GM18861 (cell line): ENCODE results near the gene PLXNB3.

ENCODE experiments used
- ATAC-seq: cut with Tn5 transposase; IDR thresholded peaks from one replicate; pipeline ENCODE4 v1.9.1; 2021; ENCODE audit not compliant: unreplicated experiment

PLXNB3 gene

GRCh38 chrX:153772316-153773217 is 8.5 kb downstream of the PLXNB3 start:
- no peak for ATAC-seq

DNA sequence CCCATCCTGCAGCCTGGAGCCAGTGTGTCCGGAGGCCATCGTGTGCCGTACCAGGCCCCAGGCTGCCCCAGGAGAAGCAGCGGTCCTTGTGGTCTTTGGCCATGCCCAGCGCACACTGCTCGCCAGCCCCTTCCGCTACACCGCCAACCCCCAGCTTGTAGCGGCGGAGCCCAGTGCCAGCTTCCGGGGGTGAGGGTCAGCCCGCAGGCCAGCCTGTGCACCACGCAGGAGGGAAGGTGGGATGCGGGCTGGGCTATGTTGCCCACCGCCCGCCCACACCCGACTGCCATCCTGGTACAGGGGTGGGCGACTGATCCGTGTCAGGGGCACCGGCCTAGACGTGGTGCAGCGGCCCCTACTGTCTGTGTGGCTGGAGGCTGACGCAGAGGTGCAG is 9.2 kb downstream of the PLXNB3 start:
- ATAC-seq, result no peak

DNA sequence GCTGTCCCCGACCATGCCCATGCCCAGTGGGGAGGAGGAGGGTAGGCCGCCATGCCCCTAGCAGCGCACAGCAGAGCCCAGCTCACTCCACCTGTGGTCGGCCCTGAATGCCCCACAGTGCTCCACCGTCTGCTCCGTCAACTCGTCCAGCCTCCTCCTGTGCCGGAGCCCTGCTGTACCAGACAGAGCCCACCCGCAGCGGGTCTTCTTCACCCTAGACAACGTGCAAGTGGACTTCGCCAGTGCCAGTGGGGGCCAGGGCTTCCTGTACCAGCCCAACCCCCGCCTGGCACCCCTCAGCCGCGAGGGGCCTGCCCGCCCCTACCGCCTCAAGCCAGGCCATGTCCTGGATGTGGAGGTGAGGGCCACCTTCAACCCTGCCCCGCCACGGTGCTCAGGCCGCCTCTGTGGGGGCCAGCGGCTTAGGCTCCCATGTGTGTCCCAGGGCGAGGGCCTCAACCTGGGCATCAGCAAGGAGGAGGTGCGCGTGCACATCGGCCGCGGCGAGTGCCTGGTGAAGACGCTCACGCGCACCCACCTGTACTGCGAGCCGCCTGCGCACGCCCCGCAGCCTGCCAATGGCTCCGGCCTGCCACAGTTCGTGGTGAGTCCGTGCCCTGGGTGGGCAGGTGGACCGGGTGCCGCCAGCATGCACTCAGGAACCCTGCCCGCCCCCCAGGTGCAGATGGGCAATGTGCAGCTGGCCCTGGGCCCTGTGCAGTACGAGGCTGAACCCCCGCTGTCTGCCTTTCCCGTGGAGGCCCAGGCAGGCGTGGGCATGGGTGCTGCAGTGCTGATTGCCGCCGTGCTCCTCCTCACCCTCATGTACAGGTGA is 9.9 kb downstream of the PLXNB3 start:
- ATAC-seq, result no peak

- ATAC-seq, result no peak
Observed at GRCh38 chrX:153774576-153775292, 10.7 kb downstream of the PLXNB3 start.

DNA sequence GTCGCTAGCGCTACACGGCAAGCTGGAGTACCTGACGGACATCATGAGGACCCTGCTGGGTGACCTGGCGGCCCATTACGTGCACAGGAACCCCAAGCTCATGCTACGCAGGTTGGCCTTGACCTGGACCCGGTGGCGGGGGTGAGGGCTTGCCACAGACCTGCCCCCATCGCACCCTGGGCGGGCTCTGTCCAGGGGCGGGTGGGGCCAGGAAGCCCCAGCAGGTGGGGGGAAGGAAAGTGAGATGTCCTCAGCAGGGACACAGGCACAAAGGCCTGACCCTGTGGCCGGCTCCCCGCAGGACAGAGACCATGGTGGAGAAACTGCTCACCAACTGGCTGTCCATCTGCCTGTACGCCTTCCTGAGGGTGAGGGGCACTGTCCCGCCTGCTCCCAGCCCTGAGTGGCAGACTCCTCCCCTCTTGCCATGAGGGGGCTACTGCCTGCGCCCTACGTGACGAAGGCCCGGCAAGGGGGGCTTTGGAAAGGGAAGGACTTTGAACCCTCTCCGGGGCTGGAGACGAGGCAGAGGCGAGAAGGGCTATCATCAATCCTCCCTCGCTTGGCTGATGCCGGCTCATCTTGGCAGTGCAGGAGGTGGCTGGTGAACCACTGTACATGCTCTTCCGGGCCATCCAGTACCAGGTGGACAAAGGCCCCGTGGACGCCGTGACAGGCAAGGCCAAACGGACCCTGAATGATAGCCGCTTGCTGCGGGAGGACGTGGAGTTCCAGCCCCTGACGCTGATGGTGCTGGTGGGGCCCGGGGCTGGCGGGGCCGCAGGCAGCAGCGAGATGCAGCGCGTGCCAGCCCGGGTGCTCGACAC is 11.5 kb downstream of the PLXNB3 start:
- no peak for ATAC-seq

- no peak for ATAC-seq
Observed at GRCh38 chrX:153776120-153776599, 12.1 kb downstream of the PLXNB3 start.

DNA sequence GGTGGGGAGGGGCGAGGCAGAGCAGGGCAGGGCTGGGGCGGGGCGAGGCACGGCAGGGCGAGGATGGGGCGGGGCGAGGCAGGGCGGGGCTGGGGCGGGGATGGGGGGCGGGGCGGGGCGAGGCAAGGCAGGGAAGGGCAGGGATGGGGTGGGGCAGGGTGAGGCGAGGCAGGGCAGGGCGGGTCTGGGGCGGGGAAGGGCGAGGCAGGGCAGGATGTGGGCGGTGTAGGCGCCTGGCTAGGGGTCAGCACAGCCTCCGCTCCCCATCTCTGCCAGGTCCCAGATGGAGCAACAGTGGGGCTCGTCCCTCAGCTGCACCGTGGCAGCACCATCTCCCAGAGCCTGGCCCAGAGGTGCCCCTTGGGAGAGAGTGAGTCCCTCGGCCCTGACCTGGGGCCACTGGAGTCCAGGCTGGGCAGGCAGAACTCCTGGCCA is 12.6 kb downstream of the PLXNB3 start:
- no peak for ATAC-seq

GRCh38 chrX:153777261-153778090 is 13.4 kb downstream of the PLXNB3 start:
- no peak for ATAC-seq

DNA sequence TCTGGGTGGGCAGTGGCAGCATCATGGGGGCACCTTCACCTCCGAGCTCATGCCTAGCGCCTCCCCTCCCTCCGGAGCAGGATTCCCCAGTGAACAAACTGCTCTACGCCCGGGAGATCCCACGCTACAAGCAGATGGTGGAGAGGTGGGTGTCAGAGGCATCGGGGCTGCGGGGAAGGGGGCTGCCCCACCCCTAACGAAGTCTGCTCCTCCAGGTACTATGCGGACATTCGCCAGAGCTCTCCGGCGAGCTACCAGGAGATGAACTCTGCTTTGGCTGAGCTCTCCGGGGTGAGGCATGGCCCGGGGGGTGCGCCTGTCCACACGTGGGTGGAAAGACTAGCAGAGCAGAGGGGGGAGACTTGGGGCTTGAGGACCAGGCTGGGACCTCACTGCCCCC is 14.1 kb downstream of the PLXNB3 start:
- ATAC-seq, result no peak

- ATAC-seq, result no peak
Observed at GRCh38 chrX:153778684-153779101, 14.6 kb downstream of the PLXNB3 start.

- ATAC-seq, result no peak
Observed at GRCh38 chrX:153779891-153780677, 16.0 kb downstream of the PLXNB3 start.

DNA sequence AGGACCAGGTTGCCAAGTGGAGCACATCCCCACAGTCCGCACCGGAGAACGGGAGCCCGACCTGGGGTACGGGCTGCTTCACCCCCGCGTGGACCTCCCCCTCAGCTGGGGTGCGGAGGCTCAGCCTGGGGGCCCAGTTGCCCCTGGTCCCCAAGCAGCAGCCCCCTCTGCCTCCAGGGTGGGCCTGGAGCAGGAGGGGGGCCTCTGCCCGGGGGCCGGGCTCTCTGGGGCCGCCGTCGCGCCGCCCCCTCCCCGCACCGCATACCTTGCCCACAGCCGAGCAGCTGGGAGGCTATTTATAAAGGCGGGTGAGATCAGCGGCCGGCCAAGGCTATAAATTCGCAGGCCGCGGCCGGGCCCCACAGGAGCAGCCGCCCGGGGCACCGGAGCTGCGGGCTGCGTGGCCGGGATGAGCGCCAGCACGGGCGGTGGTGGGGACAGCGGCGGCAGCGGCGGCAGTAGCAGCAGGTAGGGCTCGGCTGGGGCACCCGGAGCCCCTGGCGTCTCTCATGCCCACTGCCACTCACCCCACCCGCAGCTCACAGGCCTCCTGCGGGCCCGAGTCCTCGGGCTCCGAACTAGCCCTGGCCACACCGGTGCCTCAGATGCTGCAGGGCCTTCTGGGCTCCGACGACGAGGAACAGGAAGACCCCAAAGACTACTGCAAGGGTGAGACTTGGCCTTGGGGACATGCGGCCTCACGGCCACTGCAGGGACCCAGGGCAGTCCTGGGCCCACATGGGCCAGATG is 16.8 kb downstream of the PLXNB3 start, which contains the start of gene SRPK3:
SRPK3 (plus strand) TSS at position 364 of the 750 bp plus-strand sequence; CDS start at position 410, 46 bp downstream.
- ATAC-seq, result no peak

- ATAC-seq, result no peak
Observed at GRCh38 chrX:153781428-153782047, 17.5 kb downstream of the PLXNB3 start.

DNA sequence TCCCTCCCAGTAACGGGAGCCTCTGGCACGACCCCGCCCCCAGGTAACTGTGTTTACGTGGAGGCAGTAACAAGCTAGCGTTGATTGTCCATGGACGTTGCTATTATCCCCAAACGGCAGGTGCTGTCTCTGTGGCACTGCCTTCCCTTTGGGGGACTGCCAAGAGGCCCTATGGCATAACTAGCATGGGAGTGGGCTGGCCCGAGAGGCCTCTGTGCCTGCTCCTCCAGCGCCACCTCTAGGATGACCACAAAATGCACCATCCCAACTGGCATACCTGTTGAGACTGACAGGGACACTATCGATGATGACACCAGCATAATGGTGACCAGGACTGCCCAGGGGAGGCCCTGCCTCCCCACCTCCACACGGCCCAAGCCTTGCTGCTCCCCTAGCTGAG is 18.3 kb downstream of the PLXNB3 start:
- no peak for ATAC-seq

GRCh38 chrX:153782871-153783270 is 18.8 kb downstream of the PLXNB3 start:
- ATAC-seq, result no peak

GRCh38 chrX:153783378-153784013 is 19.4 kb downstream of the PLXNB3 start:
- no peak for ATAC-seq
